ENCODE measurements around the gene NABP1.

GRCh38 chr2:191713837-191714236, 35.9 kb downstream of the NABP1 start:
- TF ChIP-seq, protein P1, sequence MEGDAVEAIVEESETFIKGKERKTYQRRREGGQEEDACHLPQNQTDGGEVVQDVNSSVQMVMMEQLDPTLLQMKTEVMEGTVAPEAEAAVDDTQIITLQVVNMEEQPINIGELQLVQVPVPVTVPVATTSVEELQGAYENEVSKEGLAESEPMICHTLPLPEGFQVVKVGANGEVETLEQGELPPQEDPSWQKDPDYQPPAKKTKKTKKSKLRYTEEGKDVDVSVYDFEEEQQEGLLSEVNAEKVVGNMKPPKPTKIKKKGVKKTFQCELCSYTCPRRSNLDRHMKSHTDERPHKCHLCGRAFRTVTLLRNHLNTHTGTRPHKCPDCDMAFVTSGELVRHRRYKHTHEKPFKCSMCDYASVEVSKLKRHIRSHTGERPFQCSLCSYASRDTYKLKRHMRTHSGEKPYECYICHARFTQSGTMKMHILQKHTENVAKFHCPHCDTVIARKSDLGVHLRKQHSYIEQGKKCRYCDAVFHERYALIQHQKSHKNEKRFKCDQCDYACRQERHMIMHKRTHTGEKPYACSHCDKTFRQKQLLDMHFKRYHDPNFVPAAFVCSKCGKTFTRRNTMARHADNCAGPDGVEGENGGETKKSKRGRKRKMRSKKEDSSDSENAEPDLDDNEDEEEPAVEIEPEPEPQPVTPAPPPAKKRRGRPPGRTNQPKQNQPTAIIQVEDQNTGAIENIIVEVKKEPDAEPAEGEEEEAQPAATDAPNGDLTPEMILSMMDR (conservative IDR thresholded peaks at IDR 0.05 in 1 of 2, IDR thresholded peaks at IDR 0.05 in 1 of 2; ENCODE audit: extremely low read depth in 1 of 2, insufficient read depth in 1 of 2, low read depth in 1 of 2, low read length in 2 of 2): peak; percentile 36 to 63
- no peak for TF ChIP-seq EZH2 (IDR thresholded peaks at IDR 0.05; ENCODE audit: borderline replicate concordance, low read length)
